T-cell (primary cell): ENCODE results near the gene ZNF521. TPM values are rescaled to one million over a fixed set of nuclear protein-coding genes. Genes with fewer than 3 reads are reported as not detected.

Experiments
- ATAC-seq, 4 experiments: fragments of 200-7000 bp in 3 of 4; fragments of 150-1000 bp in 1 of 4; cut with Tn5 transposase; replicated peaks in 1 of 4; 1 replicate in 3 of 4; 2 replicates in 1 of 4; pipeline ENCODE4 v1.10.0; 2021; ENCODE audit warnings: moderate library complexity in 3 of 4, mild to moderate bottlenecking in 2 of 4, moderate number of reproducible peaks in 1 of 4
- CTCF ChIA-PET, 2 donors: fragments of 300-600 bp; sonication (Branson Sonifier 250); formaldehyde crosslinking; loops; one replicate each; lab custom pipeline; 2022; ENCODE audit warnings: antibody characterized with exemption in 2 of 2; lab: Charles Lee
- POLR2A ChIA-PET, 2 donors: fragments of 300-600 bp; sonication (Branson Sonifier 250); formaldehyde crosslinking; loops; one replicate each; lab custom pipeline; 2022; ENCODE audit warnings: antibody characterized with exemption in 2 of 2; lab: Charles Lee
- DNase-seq, 35 experiments: peaks; one replicate each; pipeline versions ENCODE4 v3.0.0 to v3.0.0-alpha.2; 2013 to 2023
- H3K27ac ChIP-seq: one replicate; pipeline ENCODE4 v1.5.1; 2013; ENCODE audit warnings: low read length
- H3K27me3 ChIP-seq, 2 experiments: replicated peaks in 1 of 2; 1 replicate in 1 of 2; 2 replicates in 1 of 2; pipeline versions ENCODE4 v1.6.1 to v1.7.0; 2013; ENCODE audit warnings: low read length in 1 of 2, mixed read lengths in 1 of 2; ENCODE audit not compliant: control insufficient read depth in 2 of 2, insufficient read depth in 2 of 2; ENCODE audit errors: extremely low read depth in 1 of 2
- H3K36me3 ChIP-seq, 2 donors: 1 replicate in 1 of 2; 2 replicates in 1 of 2; pipeline versions ENCODE4 v1.6.1 to v1.7.0; 2013; ENCODE audit warnings: low read length in 1 of 2; ENCODE audit not compliant: control insufficient read depth in 2 of 2, insufficient read depth in 1 of 2; ENCODE audit errors: extremely low read depth in 1 of 2
- H3K4me1 ChIP-seq, 2 experiments: 1 replicate in 1 of 2; 2 replicates in 1 of 2; pipeline versions ENCODE4 v1.6.1 to v1.7.0; 2013; ENCODE audit warnings: low read length in 2 of 2, mixed read lengths in 1 of 2; ENCODE audit not compliant: insufficient read depth in 2 of 2, control insufficient read depth in 1 of 2; ENCODE audit errors: extremely low read depth in 1 of 2
- H3K4me3 ChIP-seq, 2 donors: 1 replicate in 1 of 2; 2 replicates in 1 of 2; pipeline versions ENCODE4 v1.5.1 to v1.7.0; 2013; ENCODE audit warnings: mild to moderate bottlenecking in 2 of 2, low read length in 1 of 2, moderate library complexity in 1 of 2; ENCODE audit not compliant: control insufficient read depth in 1 of 2; ENCODE audit errors: extremely low read depth in 1 of 2
- H3K9me3 ChIP-seq: 2 replicates; pipeline ENCODE4 v1.7.0; 2013
- H3K27ac Mint-ChIP-seq, 2 donors: one replicate each; pipeline ENCODE4 v1.8.0; 2020 to 2021; ENCODE audit warnings: mild to moderate bottlenecking in 2 of 2, mixed read lengths in 2 of 2
- H3K27me3 Mint-ChIP-seq, 2 donors: one replicate each; pipeline ENCODE4 v1.8.0; 2021 to 2022; ENCODE audit warnings: mixed read lengths in 2 of 2
- H3K36me3 Mint-ChIP-seq: one replicate; pipeline ENCODE4 v1.8.0; 2021; ENCODE audit warnings: mixed read lengths
- H3K4me1 Mint-ChIP-seq, 3 donors: one replicate each; pipeline ENCODE4 v1.8.0; 2020 to 2022; ENCODE audit warnings: mixed read lengths in 3 of 3, mild to moderate bottlenecking in 1 of 3
- H3K4me3 Mint-ChIP-seq, 3 donors: one replicate each; pipeline ENCODE4 v1.8.0; 2020 to 2022; ENCODE audit warnings: mild to moderate bottlenecking in 3 of 3, mixed read lengths in 3 of 3, moderate library complexity in 3 of 3
- H3K9me3 Mint-ChIP-seq, 3 donors: one replicate each; pipeline ENCODE4 v1.8.0; 2020 to 2022; ENCODE audit warnings: mixed read lengths in 3 of 3
- WGBS: methylation state at CpG from one replicate; pipeline ENCODE4 v1.1.5; 2013; ENCODE audit warnings: missing lambda C conversion rate; ENCODE audit not compliant: insufficient coverage; 5-methylcytosine and 5-hydroxymethylcytosine counted together
- total RNA-seq, 35 experiments: library from RNA in 6 of 35; stranded (reverse) in 6 of 35; fragments of 120-200 nt in 1 of 35; gene quantifications; one replicate each; pipeline versions ENCODE4 v1.2.1 to v1.2.4 and lab custom pipeline; 2013 to 2026

The ZNF521 gene
- total RNA-seq, 5 donors from 2014 or later (not counting 1 experiment from before 2014, with no cell fraction given) = 0.30 to 2.3 (median 1.4) TPM

DNA sequence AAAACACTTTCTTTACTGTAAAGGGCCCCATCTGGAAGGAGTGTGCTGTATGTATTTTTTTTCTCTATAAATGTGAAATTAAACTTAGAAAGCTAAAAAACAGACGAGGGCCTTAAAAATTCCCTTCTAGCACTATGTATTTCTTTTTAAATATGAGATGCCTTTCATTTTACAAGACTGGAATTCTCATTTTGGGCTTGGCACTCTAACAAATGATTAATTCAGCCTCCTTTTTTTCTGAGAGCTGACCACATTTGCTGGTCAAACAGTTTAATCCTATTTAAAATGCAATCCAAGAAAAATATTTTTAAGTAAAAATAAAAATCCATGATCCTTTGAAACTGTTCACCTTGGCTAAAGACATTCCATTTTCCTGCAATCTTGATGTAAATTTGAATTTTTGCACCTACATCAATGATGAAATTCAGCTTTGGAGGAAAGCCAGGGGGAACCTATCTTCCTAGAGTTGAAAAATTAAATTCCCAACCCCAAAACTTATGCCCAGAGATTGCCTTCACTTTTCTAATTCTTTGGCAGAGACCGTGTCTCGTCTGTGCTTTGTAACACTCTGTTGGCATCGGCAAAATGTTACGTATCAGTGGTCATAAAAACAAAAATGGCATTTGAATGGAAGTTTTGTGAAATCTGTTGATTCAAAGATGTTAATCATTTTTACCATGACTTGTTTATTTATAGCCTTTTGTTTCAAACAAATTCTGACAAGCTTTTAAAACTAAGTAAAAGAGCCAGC lies 284.5 kb downstream of the ZNF521 start:
- Mint-ChIP-seq H3K36me3 (no peaks in the 10 kb centered on the region), H3K4me1 (no peaks in the 10 kb centered on the region), H3K27me3 (peaks cover 0 to 3% of the 10 kb centered on the region in 2 donors), H3K9me3 (no peaks in the 10 kb centered on the region), H3K4me3 (no peak overlapping the region), H3K27ac (no peak overlapping the region)
- ChIA-PET CTCF (no interaction called here), POLR2A (no interaction called here)
- no CpG with 5 or more reads among the region's 5 CpGs for WGBS
- Histone ChIP-seq H3K4me3 (no peak overlapping the region), H3K4me1 (no peaks in the 10 kb centered on the region), H3K27me3 (no peaks in the 10 kb centered on the region), H3K27ac (no peak overlapping the region), H3K36me3 (no peaks in the 10 kb centered on the region), H3K9me3 (no peaks in the 10 kb centered on the region)
- no peak for DNase-seq
- no peak for ATAC-seq

DNA sequence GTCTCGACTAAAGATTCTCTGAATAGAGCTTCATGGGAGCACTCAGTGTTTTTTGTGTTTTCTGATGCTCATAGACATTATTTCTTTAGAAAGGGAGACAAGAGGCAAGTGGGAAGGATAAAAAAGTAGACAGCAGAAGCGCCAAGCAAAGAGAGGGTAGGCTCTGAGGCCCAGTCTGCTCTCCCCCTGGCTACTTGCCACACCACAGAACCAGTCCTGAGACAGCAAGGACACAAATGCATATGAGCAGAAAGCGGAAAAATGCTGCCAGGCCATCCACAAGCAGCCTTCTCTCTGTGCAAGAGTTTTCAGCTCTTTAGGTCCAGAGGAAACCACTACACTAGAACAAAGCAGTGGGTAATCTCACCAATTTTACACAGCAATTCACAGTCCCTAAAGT lies 285.4 kb downstream of the ZNF521 start:
- Histone ChIP-seq H3K27ac (no peak overlapping the region), H3K27me3 (no peaks in the 10 kb centered on the region), H3K36me3 (no peaks in the 10 kb centered on the region), H3K4me1 (no peaks in the 10 kb centered on the region), H3K9me3 (no peaks in the 10 kb centered on the region), H3K4me3 (no peak overlapping the region)
- no peak for DNase-seq
- no peak for ATAC-seq
- no peak overlapping the region for H3K27ac Mint-ChIP-seq
- POLR2A ChIA-PET = no interaction called here
- no peaks in the 10 kb centered on the region for H3K4me1 Mint-ChIP-seq
- H3K36me3 Mint-ChIP-seq = no peaks in the 10 kb centered on the region
- H3K4me3 Mint-ChIP-seq = no peak overlapping the region
- peaks cover 0 to 3% of the 10 kb centered on the region in 2 donors for H3K27me3 Mint-ChIP-seq
- no peaks in the 10 kb centered on the region for H3K9me3 Mint-ChIP-seq
- WGBS = 45% methylated on average over 3 of the region's 3 CpGs
- CTCF ChIA-PET = no interaction called here

DNA sequence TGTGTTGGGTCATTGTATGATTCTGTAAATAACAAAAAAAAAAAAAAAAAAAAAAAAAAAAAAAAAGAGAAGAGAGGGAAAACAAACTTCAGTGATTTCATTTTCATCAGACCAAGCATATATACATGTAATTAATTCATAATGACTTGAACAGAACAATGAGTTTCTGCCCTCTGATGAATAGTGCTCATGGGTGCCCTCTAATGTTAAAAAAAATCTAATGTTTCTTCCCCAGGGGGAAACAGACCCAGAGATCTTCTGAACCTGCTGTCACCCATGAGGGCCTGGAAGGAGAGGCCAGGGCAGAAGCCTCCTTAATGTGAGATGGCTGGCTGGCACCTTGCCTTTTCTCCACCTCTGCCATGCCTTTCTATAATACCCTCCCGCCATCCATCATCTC lies 289.2 kb downstream of the ZNF521 start:
- Mint-ChIP-seq H3K27ac (no peak overlapping the region), H3K27me3 (no peaks in the 10 kb centered on the region), H3K4me1 (no peaks in the 10 kb centered on the region), H3K36me3 (no peaks in the 10 kb centered on the region), H3K4me3 (no peak overlapping the region), H3K9me3 (no peaks in the 10 kb centered on the region)
- H3K27ac ChIP-seq = no peak overlapping the region
- ATAC-seq = no peak
- POLR2A ChIA-PET = no interaction called here
- CTCF ChIA-PET = no interaction called here
- no peak for DNase-seq
- H3K4me1 ChIP-seq = no peaks in the 10 kb centered on the region
- no peak overlapping the region for H3K4me3 ChIP-seq
- H3K36me3 ChIP-seq = no peaks in the 10 kb centered on the region
- H3K9me3 ChIP-seq = no peaks in the 10 kb centered on the region
- H3K27me3 ChIP-seq = no peaks in the 10 kb centered on the region
- WGBS = no CpG with 5 or more reads among the region's 1 CpG

DNA sequence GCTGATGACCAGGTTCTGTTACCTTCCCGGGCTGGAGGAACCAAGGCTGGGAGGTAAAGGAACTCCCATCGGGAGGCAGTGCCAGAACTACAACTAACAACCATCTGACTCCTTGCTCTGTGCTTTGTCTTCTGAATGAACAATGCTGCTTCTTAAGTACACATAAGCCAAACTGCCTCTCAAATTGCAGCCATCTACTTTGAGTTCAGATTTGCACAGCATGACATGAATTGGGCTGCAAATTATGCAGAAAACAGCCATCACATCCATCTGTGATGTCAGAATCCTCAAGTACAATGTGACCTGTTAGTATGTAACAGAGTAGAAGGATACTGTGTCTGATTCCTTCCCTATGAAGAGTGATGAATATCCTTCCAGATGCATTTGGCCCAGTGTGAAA lies 290.6 kb downstream of the ZNF521 start:
- ATAC-seq = no peak
- Mint-ChIP-seq H3K27me3 (no peaks in the 10 kb centered on the region), H3K4me1 (no peaks in the 10 kb centered on the region), H3K9me3 (no peaks in the 10 kb centered on the region), H3K27ac (no peak overlapping the region), H3K4me3 (no peak overlapping the region), H3K36me3 (no peaks in the 10 kb centered on the region)
- no peaks in the 10 kb centered on the region for H3K4me1 ChIP-seq
- no peak overlapping the region for H3K27ac ChIP-seq
- no peaks in the 10 kb centered on the region for H3K9me3 ChIP-seq
- no peak overlapping the region for H3K4me3 ChIP-seq
- H3K36me3 ChIP-seq = no peaks in the 10 kb centered on the region
- no peaks in the 10 kb centered on the region for H3K27me3 ChIP-seq
- ChIA-PET CTCF (no interaction called here), POLR2A (no interaction called here)
- WGBS = 85% methylated on average over 2 of the region's 2 CpGs
- DNase-seq = no peak

DNA sequence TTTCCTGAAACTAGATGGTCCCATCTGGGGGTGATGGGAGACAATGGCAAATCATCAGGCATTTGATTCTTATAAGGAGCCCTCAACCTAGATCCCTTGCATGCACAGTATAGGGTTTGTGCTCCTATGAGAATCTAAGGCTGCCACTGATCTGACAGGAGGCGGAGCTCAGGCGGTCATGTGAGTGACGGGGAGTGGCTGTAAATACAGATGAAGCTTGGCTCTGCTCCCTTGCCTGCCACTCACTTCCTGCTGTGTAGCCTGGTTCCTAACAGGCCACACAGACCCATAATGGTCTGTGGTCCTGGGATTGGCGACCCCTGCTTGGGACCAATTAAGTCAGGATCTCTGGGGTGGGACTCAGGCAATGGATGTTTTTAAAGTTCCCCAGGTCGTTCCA lies 293.4 kb downstream of the ZNF521 start:
- no peak overlapping the region for H3K4me3 Mint-ChIP-seq
- WGBS = 78% methylated on average over 4 of the region's 5 CpGs
- Histone ChIP-seq H3K27ac (no peak overlapping the region), H3K36me3 (no peaks in the 10 kb centered on the region), H3K4me3 (no peak overlapping the region), H3K27me3 (no peaks in the 10 kb centered on the region), H3K4me1 (no peaks in the 10 kb centered on the region), H3K9me3 (no peaks in the 10 kb centered on the region)
- no peak for DNase-seq
- H3K27ac Mint-ChIP-seq = no peak overlapping the region
- no peaks in the 10 kb centered on the region for H3K36me3 Mint-ChIP-seq
- H3K9me3 Mint-ChIP-seq = no peaks in the 10 kb centered on the region
- H3K4me1 Mint-ChIP-seq = no peaks in the 10 kb centered on the region
- ATAC-seq = no peak
- CTCF ChIA-PET = no interaction called here
- H3K27me3 Mint-ChIP-seq = no peaks in the 10 kb centered on the region
- POLR2A ChIA-PET = no interaction called here

GRCh38 chr18:25057491-25058050 lies 294.4 kb downstream of the ZNF521 start:
- Mint-ChIP-seq H3K4me1 (no peaks in the 10 kb centered on the region), H3K27ac (no peak overlapping the region), H3K36me3 (no peaks in the 10 kb centered on the region), H3K4me3 (no peak overlapping the region), H3K27me3 (no peaks in the 10 kb centered on the region), H3K9me3 (no peaks in the 10 kb centered on the region)
- Histone ChIP-seq H3K4me1 (no peaks in the 10 kb centered on the region), H3K27me3 (no peaks in the 10 kb centered on the region), H3K4me3 (no peak overlapping the region), H3K9me3 (no peaks in the 10 kb centered on the region), H3K27ac (no peak overlapping the region), H3K36me3 (no peaks in the 10 kb centered on the region)
- ATAC-seq (no peak), DNase-seq (no peak)
- POLR2A ChIA-PET = no interaction called here
- WGBS = 84% methylated on average over 6 of the region's 7 CpGs
- CTCF ChIA-PET = no interaction called here
